CD14-positive monocyte (primary cell): ENCODE data around the gene KMT2D. TPM values are rescaled to one million over a fixed set of nuclear protein-coding genes. Genes with fewer than 3 reads are reported as not detected.

Experiments used
- DNase-seq, 3 donors: peaks; one replicate each; pipeline ENCODE4 v3.0.0-alpha.2; 2011 to 2022
- H2AFZ ChIP-seq: 2 replicates; pipeline ENCODE4 v1.6.0; 2012; ENCODE audit warnings: mild to moderate bottlenecking, low read depth, low read length, inconsistent platforms; ENCODE audit not compliant: insufficient read depth, poor library complexity, severe bottlenecking
- H3K27ac ChIP-seq, 2 donors: 1 replicate in 1 of 2; 2 replicates in 1 of 2; pipeline ENCODE4 v1.5.1; 2012 to 2013; ENCODE audit warnings: low read length in 2 of 2, control low read depth in 1 of 2, inconsistent platforms in 1 of 2, low read depth in 1 of 2, mild to moderate bottlenecking in 1 of 2
- H3K27me3 ChIP-seq, 2 donors: one replicate each; pipeline versions ENCODE4 v1.6.0 to v1.6.1; 2011 to 2013; ENCODE audit warnings: low read length in 2 of 2; ENCODE audit not compliant: control insufficient read depth in 2 of 2, insufficient read depth in 2 of 2
- H3K36me3 ChIP-seq, 2 donors: replicated peaks in 1 of 2; 1 replicate in 1 of 2; 2 replicates in 1 of 2; pipeline versions ENCODE4 v1.5.1 to v1.6.1; 2012 to 2013; ENCODE audit warnings: low read length in 2 of 2, control low read depth in 1 of 2, inconsistent platforms in 1 of 2, mild to moderate bottlenecking in 1 of 2; ENCODE audit not compliant: insufficient read depth in 2 of 2, control insufficient read depth in 1 of 2
- H3K4me1 ChIP-seq, 2 donors: 1 replicate in 1 of 2; 2 replicates in 1 of 2; pipeline versions ENCODE4 v1.5.1 to v1.6.1; 2012 to 2013; ENCODE audit warnings: low read length in 2 of 2, control low read depth in 1 of 2, inconsistent platforms in 1 of 2, mild to moderate bottlenecking in 1 of 2, moderate library complexity in 1 of 2; ENCODE audit not compliant: insufficient read depth in 2 of 2, control insufficient read depth in 1 of 2
- H3K4me2 ChIP-seq: replicated peaks from 2 replicates; pipeline ENCODE3; 2012; ENCODE audit warnings: low read length, moderate library complexity, mild to moderate bottlenecking; ENCODE audit not compliant: poor library complexity, severe bottlenecking; ENCODE audit errors: extremely low read depth
- H3K4me3 ChIP-seq, 3 experiments: fragments of 200-600 bp in 1 of 3; sonication (generic) in 1 of 3; replicated peaks in 1 of 3; 1 replicate in 2 of 3; 2 replicates in 1 of 3; pipeline ENCODE4 v1.5.1; 2011 to 2013; ENCODE audit warnings: low read length in 3 of 3, mild to moderate bottlenecking in 3 of 3, control low read depth in 2 of 3, low read depth in 2 of 3, inconsistent platforms in 1 of 3, moderate library complexity in 1 of 3
- H3K79me2 ChIP-seq: 2 replicates; pipeline ENCODE4 v1.6.0; 2012; ENCODE audit warnings: mild to moderate bottlenecking, control low read depth, inconsistent platforms, low read length, moderate library complexity; ENCODE audit not compliant: insufficient read depth
- H3K9ac ChIP-seq: 2 replicates; pipeline ENCODE4 v1.6.0; 2017; ENCODE audit warnings: low read length, mild to moderate bottlenecking; ENCODE audit not compliant: insufficient read depth, poor library complexity, severe bottlenecking
- H3K9me3 ChIP-seq, 2 donors: replicated peaks in 1 of 2; 1 replicate in 1 of 2; 2 replicates in 1 of 2; pipeline versions ENCODE4 v1.5.1 to v1.6.1; 2012 to 2013; ENCODE audit warnings: low read length in 2 of 2, control low read depth in 1 of 2; ENCODE audit not compliant: control insufficient read depth in 1 of 2, insufficient read depth in 1 of 2
- H4K20me1 ChIP-seq: 2 replicates; pipeline ENCODE4 v1.6.0; 2012; ENCODE audit warnings: mild to moderate bottlenecking, low read length, control low read depth, moderate library complexity; ENCODE audit not compliant: insufficient read depth
- H3K27ac Mint-ChIP-seq, 7 donors: one replicate each; pipeline ENCODE4 v1.8.0; 2020; ENCODE audit warnings: mild to moderate bottlenecking in 7 of 7, mixed read lengths in 7 of 7, moderate library complexity in 6 of 7, inconsistent platforms in 2 of 7
- H3K27me3 Mint-ChIP-seq, 3 donors: one replicate each; pipeline ENCODE4 v1.8.0; 2021 to 2022; ENCODE audit warnings: low read depth in 3 of 3, mild to moderate bottlenecking in 3 of 3, mixed read lengths in 3 of 3, moderate library complexity in 3 of 3, inconsistent platforms in 1 of 3
- H3K36me3 Mint-ChIP-seq, 2 donors: one replicate each; pipeline ENCODE4 v1.8.0; 2020; ENCODE audit warnings: mixed read lengths in 2 of 2, inconsistent platforms in 1 of 2, mild to moderate bottlenecking in 1 of 2
- H3K4me1 Mint-ChIP-seq: one replicate; pipeline ENCODE4 v1.8.0; 2020; ENCODE audit warnings: mild to moderate bottlenecking, mixed read lengths
- H3K4me3 Mint-ChIP-seq, 2 donors: one replicate each; pipeline ENCODE4 v1.8.0; 2020; ENCODE audit warnings: mild to moderate bottlenecking in 2 of 2, mixed read lengths in 2 of 2, moderate library complexity in 1 of 2
- H3K9me3 Mint-ChIP-seq, 7 donors: one replicate each; pipeline ENCODE4 v1.8.0; 2020 to 2022; ENCODE audit warnings: mixed read lengths in 7 of 7, mild to moderate bottlenecking in 6 of 7, moderate library complexity in 6 of 7, inconsistent platforms in 2 of 7
- WGBS: methylation state at CpG from one replicate; pipeline ENCODE4 v1.1.5; 2013; ENCODE audit warnings: missing lambda C conversion rate; ENCODE audit not compliant: insufficient coverage; 5-methylcytosine and 5-hydroxymethylcytosine counted together
- intact Hi-C, 2 donors: fragments of 100-400 bp; cut with micrococcal nuclease; formaldehyde crosslinking; loops; one replicate each; pipeline versions ENCODE4 v1.15.0 to v1.15.1; 2023
- polyA plus RNA-seq, 3 donors: library from polyadenylated mRNA; depleted of rRNA in 1 of 3; unstranded in 2 of 3; stranded (reverse) in 1 of 3; fragments of 300-500 nt in 2 of 3; fragments of >200 nt in 1 of 3; fragmentation: Illumina TruSeq in 2 of 3; gene quantifications; 1 replicate in 2 of 3; 2 replicates in 1 of 3; pipeline ENCODE4 v1.2.3, GENCODE V29; 2012 to 2021
- TF ChIP-seq, protein P1 (sequence below): fragments of 200-600 bp; IDR thresholded peaks from one replicate; pipeline ENCODE4 v1.8.0; 2022; ENCODE audit warnings: antibody characterized with exemption, mild to moderate bottlenecking

KMT2D gene
- polyA plus RNA-seq, 3 donors = 1.2 to 66.9 (median 2.7) TPM

DNA sequence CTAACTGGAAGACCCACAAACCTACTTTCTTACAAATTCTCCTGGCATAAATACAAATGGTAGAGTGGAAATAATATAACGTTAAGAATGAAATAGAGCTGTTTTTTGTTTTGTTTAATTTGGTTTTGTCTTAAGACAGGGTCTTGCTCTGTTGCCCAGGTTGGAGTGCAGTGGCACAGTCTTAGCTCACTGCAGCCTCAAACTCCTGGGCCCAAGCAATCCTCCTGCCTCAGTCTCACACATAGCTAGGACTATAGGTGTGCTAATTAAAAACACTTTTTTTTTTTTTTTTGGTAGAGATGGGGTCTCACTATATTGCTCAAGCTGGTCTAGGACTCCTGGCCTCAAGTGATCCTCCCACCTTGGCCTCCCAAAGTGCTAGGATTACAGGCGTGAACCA is 38.1 kb upstream of the KMT2D start:
- peaks cover 22 to 23% of the 10 kb centered on the region in 2 donors for H3K27me3 ChIP-seq
- no peak overlapping the region for H2AFZ ChIP-seq
- peaks cover 9 to 16% of the 10 kb centered on the region in 2 donors for H3K4me1 ChIP-seq
- Mint-ChIP-seq H3K9me3 (peaks cover 0 to 6% (median 3%) of the 10 kb centered on the region in 7 donors), H3K36me3 (peaks cover 80 to 85% of the 10 kb centered on the region in 2 donors), H3K4me1 (peaks cover 12% of the 10 kb centered on the region), H3K4me3 (no peak overlapping the region), H3K27me3 (peaks cover 25 to 29% (median 26%) of the 10 kb centered on the region in 3 donors), H3K27ac (peak overlapping the region in 2 of 7 donors; percentile 27 to 49)
- peaks cover 41% of the 10 kb centered on the region for H4K20me1 ChIP-seq
- no peak overlapping the region for H3K27ac ChIP-seq
- DNase-seq = no peak
- TF ChIP-seq, protein P1, sequence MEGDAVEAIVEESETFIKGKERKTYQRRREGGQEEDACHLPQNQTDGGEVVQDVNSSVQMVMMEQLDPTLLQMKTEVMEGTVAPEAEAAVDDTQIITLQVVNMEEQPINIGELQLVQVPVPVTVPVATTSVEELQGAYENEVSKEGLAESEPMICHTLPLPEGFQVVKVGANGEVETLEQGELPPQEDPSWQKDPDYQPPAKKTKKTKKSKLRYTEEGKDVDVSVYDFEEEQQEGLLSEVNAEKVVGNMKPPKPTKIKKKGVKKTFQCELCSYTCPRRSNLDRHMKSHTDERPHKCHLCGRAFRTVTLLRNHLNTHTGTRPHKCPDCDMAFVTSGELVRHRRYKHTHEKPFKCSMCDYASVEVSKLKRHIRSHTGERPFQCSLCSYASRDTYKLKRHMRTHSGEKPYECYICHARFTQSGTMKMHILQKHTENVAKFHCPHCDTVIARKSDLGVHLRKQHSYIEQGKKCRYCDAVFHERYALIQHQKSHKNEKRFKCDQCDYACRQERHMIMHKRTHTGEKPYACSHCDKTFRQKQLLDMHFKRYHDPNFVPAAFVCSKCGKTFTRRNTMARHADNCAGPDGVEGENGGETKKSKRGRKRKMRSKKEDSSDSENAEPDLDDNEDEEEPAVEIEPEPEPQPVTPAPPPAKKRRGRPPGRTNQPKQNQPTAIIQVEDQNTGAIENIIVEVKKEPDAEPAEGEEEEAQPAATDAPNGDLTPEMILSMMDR = no peak
- no peak overlapping the region for H3K4me3 ChIP-seq
- no peaks in the 10 kb centered on the region for H3K9me3 ChIP-seq
- H3K36me3 ChIP-seq = peaks cover 61 to 84% of the 10 kb centered on the region in 2 donors
- H3K4me2 ChIP-seq = no peak overlapping the region
- intact Hi-C loops = loop anchor here in 1 of 2 donors (5.0 kb wide), 1 partner anchor 36 kb away; the partner anchor contains the start of gene KMT2D
- H3K79me2 ChIP-seq = no peaks in the 10 kb centered on the region
- 100% methylated on average over 1 of the region's 2 CpGs for WGBS
- H3K9ac ChIP-seq = no peak overlapping the region

DNA sequence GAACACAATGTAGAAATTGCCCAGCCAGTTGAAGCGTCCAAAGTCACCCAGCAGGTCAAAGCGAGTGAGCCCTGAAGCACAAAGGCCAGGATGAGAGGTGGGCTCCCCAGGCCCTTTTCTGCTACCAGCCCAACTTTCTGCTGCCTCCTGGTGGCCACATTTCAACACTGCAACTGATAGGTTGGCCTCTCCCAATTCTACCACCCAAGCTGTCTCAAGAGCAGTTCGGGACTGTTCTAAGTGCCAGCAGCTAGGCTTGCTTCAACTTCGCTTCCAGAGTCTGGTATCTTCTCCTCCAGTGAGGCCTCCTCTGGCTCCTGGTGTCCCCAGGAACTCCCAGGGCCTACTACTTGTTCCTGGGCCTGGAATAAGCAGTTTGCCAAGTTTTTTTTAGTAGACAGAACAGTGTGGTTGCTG is 37.4 kb upstream of the KMT2D start:
- Histone ChIP-seq H3K27me3 (peaks cover 29% of the 10 kb centered on the region in 2 donors), H3K27ac (no peak overlapping the region), H4K20me1 (peaks cover 35% of the 10 kb centered on the region), H3K4me3 (no peak overlapping the region), H3K9me3 (peaks cover 0 to 5% of the 10 kb centered on the region in 2 donors), H3K79me2 (no peaks in the 10 kb centered on the region), H3K4me1 (peaks cover 6 to 14% of the 10 kb centered on the region in 2 donors), H3K9ac (no peak overlapping the region), H2AFZ (no peak overlapping the region), H3K4me2 (no peak overlapping the region), H3K36me3 (peaks cover 58 to 77% of the 10 kb centered on the region in 2 donors)
- TF ChIP-seq, protein P1 = peak; percentile 95
- peaks cover 0 to 8% (median 3%) of the 10 kb centered on the region in 7 donors for H3K9me3 Mint-ChIP-seq
- intact Hi-C loops = loop anchor here in 1 of 2 donors (5.0 kb wide), 1 partner anchor 36 kb away; the partner anchor contains the start of gene KMT2D
- H3K4me3 Mint-ChIP-seq = no peak overlapping the region
- H3K36me3 Mint-ChIP-seq = peaks cover 73 to 79% of the 10 kb centered on the region in 2 donors
- H3K4me1 Mint-ChIP-seq = peaks cover 14% of the 10 kb centered on the region
- no peak overlapping the region for H3K27ac Mint-ChIP-seq
- DNase-seq = peak in 2 of 3 donors; percentile 48 to 51
- H3K27me3 Mint-ChIP-seq = peaks cover 32 to 36% (median 33%) of the 10 kb centered on the region in 3 donors
- WGBS = 95% methylated on average over 3 of the region's 4 CpGs
